Measurements from ENCODE around the gene PDCD1. TPM values are rescaled to one million over a fixed set of nuclear protein-coding genes. Genes with fewer than 3 reads are reported as not detected.

The PDCD1 gene
- total and polyA plus RNA-seq, 2 of the 13 experiments (the other 11 are each of a cell fraction or from before 2014, with no cell fraction given) = 0.04 TPM; not detected in 1

DNA sequence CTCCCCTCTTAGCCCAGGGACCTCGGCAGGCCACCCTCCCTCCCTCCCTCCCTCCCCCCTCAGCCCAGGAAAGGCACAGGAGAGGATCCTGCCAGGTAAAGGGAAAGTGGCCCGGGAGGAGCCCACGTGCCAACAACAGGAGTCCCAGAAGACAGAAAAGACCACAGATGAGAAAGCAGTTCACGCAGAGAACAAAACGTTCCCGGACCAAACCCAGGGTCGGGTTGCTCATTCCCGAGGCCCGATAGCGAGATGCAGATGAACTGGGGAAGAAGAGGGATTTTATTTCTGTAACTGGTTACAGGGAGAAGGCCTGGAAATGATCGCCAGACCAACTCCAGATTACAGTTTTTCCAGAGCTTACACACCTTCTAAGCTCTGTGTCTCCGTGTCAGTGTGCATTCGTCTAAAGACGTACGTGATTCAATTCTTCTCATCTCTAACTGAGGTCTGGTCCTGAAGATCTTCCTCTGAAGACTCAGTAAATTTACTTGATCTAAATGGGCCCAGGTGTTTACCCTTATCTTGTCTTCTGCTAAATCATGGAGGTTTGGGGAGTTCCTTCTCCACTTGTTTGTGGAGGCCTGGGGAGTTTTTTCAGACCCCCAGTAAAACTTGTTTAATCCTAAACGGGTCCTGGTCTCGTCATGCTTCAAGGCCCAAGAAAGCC is 50.5 kb downstream of the PDCD1 start (continued):
- TF ChIP-seq, protein P1, sequence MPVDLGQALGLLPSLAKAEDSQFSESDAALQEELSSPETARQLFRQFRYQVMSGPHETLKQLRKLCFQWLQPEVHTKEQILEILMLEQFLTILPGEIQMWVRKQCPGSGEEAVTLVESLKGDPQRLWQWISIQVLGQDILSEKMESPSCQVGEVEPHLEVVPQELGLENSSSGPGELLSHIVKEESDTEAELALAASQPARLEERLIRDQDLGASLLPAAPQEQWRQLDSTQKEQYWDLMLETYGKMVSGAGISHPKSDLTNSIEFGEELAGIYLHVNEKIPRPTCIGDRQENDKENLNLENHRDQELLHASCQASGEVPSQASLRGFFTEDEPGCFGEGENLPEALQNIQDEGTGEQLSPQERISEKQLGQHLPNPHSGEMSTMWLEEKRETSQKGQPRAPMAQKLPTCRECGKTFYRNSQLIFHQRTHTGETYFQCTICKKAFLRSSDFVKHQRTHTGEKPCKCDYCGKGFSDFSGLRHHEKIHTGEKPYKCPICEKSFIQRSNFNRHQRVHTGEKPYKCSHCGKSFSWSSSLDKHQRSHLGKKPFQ (CRISPR knock-in tag; IDR thresholded peaks at IDR 0.05; ENCODE audit: insufficient replicate concordance) = no peak
- TF ChIP-seq, protein P2, sequence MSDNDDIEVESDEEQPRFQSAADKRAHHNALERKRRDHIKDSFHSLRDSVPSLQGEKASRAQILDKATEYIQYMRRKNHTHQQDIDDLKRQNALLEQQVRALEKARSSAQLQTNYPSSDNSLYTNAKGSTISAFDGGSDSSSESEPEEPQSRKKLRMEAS (IDR thresholded peaks at IDR 0.05) = peak; percentile 38; the same call in 1 of the 2 replicates
- no peak for TF ChIP-seq ZSCAN21 (CRISPR knock-in tag; IDR thresholded peaks at IDR 0.05; ENCODE audit: borderline replicate concordance)
- TF ChIP-seq ZBTB21 (CRISPR knock-in tag; IDR thresholded peaks at IDR 0.05) = 0 out of 2 replicates have a peak, but pooled peaks have one; percentile 3
- peak in 1 of 2 experiments; percentile 17; a peak in 1 of 4 replicates for TF ChIP-seq POLR2A (IDR thresholded peaks at IDR 0.05; ENCODE audit: insufficient read depth in 1 of 2, low read depth in 2 of 2, low read length in 2 of 2)
- no peak for TF ChIP-seq ZMYM2 (CRISPR knock-in tag; IDR thresholded peaks at IDR 0.05)
- TF ChIP-seq SCMH1 (CRISPR knock-in tag; IDR thresholded peaks at IDR 0.05; ENCODE audit: borderline replicate concordance) = no peak
- TF ChIP-seq RBM22 (optimal IDR thresholded peaks at IDR 0.05; ENCODE audit: low read length) = peak; percentile 22
- no peak for TF ChIP-seq SIX1 (CRISPR knock-in tag; IDR thresholded peaks at IDR 0.05; ENCODE audit: borderline replicate concordance)
- no peak for TF ChIP-seq ZFP62 (CRISPR knock-in tag; IDR thresholded peaks at IDR 0.05)
- TF ChIP-seq, protein P3, sequence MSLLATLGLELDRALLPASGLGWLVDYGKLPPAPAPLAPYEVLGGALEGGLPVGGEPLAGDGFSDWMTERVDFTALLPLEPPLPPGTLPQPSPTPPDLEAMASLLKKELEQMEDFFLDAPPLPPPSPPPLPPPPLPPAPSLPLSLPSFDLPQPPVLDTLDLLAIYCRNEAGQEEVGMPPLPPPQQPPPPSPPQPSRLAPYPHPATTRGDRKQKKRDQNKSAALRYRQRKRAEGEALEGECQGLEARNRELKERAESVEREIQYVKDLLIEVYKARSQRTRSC (CRISPR knock-in tag; IDR thresholded peaks at IDR 0.05; ENCODE audit: low read depth) = 0 out of 2 replicates have a peak, but pooled peaks have one; percentile 3
- TF ChIP-seq, protein P4, sequence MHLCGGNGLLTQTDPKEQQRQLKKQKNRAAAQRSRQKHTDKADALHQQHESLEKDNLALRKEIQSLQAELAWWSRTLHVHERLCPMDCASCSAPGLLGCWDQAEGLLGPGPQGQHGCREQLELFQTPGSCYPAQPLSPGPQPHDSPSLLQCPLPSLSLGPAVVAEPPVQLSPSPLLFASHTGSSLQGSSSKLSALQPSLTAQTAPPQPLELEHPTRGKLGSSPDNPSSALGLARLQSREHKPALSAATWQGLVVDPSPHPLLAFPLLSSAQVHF (CRISPR knock-in tag; IDR thresholded peaks at IDR 0.05) = no peak
- TF ChIP-seq MXI1 (IDR thresholded peaks at IDR 0.05; ENCODE audit: borderline replicate concordance, low read depth, low read length) = no peak
- TF ChIP-seq GTF2F1 (IDR thresholded peaks at IDR 0.05; ENCODE audit: low read length) = no peak
- peak; percentile 29; the same call in 1 of the 2 replicates for TF ChIP-seq TFDP1 (CRISPR knock-in tag; IDR thresholded peaks at IDR 0.05; ENCODE audit: borderline replicate concordance)
- no peak for TF ChIP-seq RNF219 (CRISPR knock-in tag; IDR thresholded peaks at IDR 0.05)
- TF ChIP-seq GABPB1 (CRISPR knock-in tag; IDR thresholded peaks at IDR 0.05) = no peak
- TF ChIP-seq POLR2AphosphoS5 (IDR thresholded peaks at IDR 0.05; ENCODE audit: low read depth, low read length) = 0 out of 2 replicates have a peak, but pooled peaks have one; percentile 28
- peak; percentile 47; the same call in 1 of the 2 replicates for TF ChIP-seq ZC3H4 (CRISPR knock-in tag; IDR thresholded peaks at IDR 0.05; ENCODE audit: borderline replicate concordance)
- TF ChIP-seq KLF15 (CRISPR knock-in tag; IDR thresholded peaks at IDR 0.05; ENCODE audit: borderline replicate concordance) = peak; percentile 24; the same call in 1 of the 2 replicates
- TF ChIP-seq DMAP1 (CRISPR knock-in tag; IDR thresholded peaks at IDR 0.05) = no peak
- TF ChIP-seq ZNF232 (CRISPR knock-in tag; IDR thresholded peaks at IDR 0.05; ENCODE audit: borderline replicate concordance) = no peak
- TF ChIP-seq ZNF20 (CRISPR knock-in tag; IDR thresholded peaks at IDR 0.05) = 0 out of 2 replicates have a peak, but pooled peaks have one; percentile 23
